NK-92 treated with Interleukin-12 subunit alpha and Interleukin-12 subunit beta, amount 100 ng/mL, for 24 hours (cell line): ENCODE measurements around the gene CCNF.
"Not testable (repeated sequence)": the region's sequence is repeated elsewhere in the genome, so short reads cannot be mapped to it uniquely, and the experiment has no call there.

Experiments
- DNase-seq: peaks from one replicate; lab custom pipeline; 2025; lab: John Stamatoyannopoulos, UW

The CCNF gene, protein sequence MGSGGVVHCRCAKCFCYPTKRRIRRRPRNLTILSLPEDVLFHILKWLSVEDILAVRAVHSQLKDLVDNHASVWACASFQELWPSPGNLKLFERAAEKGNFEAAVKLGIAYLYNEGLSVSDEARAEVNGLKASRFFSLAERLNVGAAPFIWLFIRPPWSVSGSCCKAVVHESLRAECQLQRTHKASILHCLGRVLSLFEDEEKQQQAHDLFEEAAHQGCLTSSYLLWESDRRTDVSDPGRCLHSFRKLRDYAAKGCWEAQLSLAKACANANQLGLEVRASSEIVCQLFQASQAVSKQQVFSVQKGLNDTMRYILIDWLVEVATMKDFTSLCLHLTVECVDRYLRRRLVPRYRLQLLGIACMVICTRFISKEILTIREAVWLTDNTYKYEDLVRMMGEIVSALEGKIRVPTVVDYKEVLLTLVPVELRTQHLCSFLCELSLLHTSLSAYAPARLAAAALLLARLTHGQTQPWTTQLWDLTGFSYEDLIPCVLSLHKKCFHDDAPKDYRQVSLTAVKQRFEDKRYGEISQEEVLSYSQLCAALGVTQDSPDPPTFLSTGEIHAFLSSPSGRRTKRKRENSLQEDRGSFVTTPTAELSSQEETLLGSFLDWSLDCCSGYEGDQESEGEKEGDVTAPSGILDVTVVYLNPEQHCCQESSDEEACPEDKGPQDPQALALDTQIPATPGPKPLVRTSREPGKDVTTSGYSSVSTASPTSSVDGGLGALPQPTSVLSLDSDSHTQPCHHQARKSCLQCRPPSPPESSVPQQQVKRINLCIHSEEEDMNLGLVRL

DNA sequence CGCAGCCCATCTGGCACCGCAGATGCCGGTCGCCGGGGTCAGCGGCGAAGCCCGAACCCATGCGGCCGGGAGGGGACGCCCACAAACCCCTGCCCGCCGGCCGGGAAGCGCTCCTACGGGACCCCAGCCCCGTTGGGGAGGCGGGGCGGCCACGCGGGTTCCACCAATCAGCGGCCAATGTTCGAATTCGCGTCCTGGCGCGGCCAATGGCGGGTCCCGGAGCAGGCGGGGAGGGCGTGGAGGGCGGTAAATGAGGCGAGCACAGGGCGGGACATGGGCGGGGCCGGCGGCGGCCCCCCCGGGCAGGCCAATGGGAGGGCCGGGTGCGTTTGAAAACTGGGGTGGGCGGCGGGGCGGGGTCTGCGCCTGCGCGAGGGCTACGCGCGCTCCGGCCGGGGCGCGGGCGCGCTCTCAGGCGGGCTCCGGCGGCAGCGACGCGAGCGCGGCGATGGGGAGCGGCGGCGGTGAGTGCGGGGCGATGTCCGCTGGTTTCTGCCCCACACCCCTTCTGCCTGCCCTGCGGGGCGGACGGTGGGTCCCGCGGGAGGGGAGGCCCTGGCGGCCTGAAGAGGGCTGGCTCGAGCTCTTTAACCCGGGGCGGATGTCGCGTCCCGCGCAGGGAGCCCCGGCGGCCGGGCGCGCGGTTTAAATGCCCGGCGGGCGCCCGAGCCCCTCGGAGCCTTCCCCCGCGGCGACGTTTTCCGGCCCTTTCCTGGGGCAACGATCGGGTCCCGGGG, at the start of gene CCNF:
Gene CCNF (plus strand): TSS at position 414 of the 737 bp plus-strand sequence. CDS start 35 bp downstream, at position 449.
- DNase-seq = peak; percentile 95

DNA sequence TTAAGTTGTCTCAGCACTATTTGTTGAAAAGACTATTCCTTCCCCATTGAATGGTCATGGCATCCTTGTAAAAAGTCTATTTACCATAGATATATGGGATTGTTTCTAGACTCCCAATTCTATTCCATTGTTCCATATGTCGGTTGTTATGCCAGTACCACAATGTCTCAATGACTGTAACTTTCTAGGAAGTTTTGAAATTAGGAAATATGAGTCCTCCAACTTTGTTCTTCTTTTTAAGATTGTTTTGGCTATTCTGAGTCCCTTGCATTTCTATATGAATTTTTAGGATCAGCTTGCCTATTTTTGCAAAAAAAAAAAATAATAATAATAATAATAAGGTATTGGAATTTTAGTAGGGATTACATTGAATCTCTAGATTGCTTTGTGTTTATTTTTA, 45.7 kb upstream of the CCNF start:
- DNase-seq = no peak

DNA sequence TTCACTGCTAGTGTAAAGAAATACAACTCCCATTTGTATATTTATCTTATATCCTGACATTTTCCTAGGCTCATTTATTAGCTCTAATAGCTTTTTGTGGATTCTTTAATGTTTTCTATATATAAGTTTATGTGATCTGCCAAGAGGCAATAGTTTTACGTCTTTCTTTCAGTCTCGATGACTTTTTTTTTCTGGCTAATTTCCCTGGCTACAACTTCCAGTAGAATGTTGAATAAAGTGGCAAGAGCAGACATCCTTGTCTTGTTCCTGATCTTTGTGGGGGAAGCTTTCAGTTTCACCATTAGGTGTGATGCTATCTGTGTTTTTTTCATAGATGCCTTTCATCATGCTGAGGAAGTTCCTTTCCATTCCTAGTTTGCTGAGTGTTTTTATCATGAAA, 44.8 kb upstream of the CCNF start:
- DNase-seq = no peak

- DNase-seq = no peak
These were observed 43.9 kb upstream of the CCNF start for GRCh38 chr16:2385190-2385836.

DNA sequence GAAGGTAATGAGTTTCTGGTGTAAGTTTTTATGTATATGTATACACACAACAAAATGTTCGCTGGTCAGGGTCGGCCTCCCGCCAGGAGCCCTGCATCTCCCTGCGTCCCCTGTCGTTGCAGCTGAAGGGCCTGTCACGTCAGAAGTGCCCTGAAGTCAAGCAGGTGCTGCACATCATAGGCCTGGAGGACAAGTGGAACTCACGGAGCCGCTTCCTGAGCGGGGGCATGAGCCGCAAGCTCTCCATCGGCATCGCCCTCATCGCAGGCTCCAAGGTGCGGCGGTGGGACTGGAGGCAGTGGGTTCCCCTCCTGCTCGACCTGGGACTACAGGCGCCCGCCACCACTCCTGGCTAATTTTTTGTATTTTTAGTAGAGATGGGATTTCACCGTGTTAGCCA, 43.3 kb upstream of the CCNF start:
- DNase-seq = not testable (repeated sequence)

GRCh38 chr16:2386990-2387389, 42.3 kb upstream of the CCNF start:
- DNase-seq = no peak

- DNase-seq = no peak
These were observed 40.9 kb upstream of the CCNF start for GRCh38 chr16:2388139-2388874.

DNA sequence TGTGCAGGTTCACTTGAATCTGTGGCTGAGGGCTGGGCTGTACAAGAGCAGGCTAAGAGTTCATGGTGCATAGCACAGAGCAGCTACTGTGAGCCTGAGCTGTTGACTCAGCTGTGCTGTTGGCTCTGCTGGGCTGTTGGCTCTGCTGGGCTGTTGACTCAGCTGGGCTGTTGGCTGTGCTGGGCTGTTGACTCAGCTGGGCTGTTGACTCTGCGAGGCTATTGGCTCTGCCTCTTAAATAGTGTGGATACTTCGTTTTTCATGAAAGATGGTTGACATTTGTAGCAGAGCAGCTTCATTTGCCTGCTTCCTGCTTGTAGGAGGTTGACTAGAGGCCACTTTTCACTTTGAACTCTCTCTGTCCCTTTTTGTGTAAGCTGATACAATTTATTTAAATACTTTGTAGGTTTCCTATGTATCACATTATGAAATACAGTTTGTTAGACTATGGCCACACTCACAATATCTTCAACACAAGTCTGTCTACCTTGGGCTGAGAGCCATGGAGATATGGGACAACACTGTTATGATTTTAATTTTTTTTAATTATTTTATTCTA, 40.3 kb upstream of the CCNF start:
- DNase-seq = no peak

GRCh38 chr16:2392025-2392424, 37.2 kb upstream of the CCNF start:
- DNase-seq = no peak

DNA sequence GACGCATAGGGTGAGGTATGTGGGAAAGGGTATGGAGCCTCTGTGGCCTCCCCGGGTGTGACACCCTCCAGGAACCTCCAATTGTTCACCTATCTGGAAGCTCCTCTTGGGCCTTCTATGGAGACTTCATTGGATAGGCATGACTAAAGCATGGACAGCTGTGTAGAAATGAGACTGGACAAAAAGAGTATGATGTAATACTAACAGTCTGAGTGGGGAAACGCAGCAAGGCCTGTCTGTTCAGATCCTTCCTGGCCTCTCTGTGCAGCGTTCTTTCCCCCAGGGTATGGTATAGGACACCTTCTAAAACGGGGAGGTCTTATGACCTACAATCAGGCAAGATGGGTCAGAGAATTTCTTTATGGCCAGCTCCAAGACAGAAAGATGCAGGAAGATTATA, 30.7 kb upstream of the CCNF start:
- no peak for DNase-seq

GRCh38 chr16:2404099-2404498, 25.1 kb upstream of the CCNF start:
- no peak for DNase-seq

DNA sequence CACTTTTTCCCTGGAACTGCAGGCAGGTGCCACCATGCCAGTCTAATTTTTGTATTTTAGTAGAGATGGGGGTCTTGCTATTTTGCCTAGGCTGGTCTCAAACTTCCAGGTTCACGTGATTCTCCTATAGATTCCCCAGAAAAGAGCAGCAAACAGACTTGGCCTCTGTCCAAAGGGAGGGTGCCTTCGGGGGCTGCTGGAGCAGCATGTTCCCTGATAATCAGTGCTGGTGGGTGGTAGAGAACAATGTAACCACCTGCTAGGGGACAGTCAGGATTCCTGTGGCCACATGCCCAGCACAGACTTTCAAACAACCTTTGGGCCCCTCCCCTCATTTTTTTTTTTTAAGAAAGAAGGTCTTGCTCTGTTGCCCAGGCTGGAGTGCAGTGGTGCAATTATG, 14.2 kb upstream of the CCNF start:
- no peak for DNase-seq

DNA sequence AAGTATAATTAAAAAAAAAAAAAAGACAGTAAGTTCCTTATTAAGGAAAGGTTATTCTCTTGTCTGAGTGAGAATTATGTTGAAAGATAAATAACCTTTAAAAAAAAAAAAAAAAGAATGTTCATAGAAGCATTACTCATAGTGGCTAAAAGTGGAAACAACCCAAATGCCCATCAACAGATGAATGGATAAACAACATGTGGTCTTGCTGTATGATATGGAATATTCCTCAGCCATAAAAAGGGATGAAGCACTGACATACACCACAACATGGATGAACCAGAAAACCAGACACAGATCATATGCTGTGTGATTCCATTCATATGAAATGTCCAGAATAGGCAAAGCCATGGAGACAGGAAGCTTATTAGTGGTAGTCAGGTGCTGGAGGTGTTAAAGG, 9.2 kb upstream of the CCNF start:
- no peak for DNase-seq

GRCh38 chr16:2422123-2422867, 7.0 kb upstream of the CCNF start:
- no peak for DNase-seq

- DNase-seq = no peak
These were observed 4.9 kb upstream of the CCNF start for GRCh38 chr16:2424061-2425007.

- DNase-seq = no peak
These were observed 4.2 kb upstream of the CCNF start for GRCh38 chr16:2425008-2425518.

- DNase-seq = no peak
These were observed 3.3 kb upstream of the CCNF start for GRCh38 chr16:2425825-2426430.

GRCh38 chr16:2426941-2427361, 2.3 kb upstream of the CCNF start:
- no peak for DNase-seq

DNA sequence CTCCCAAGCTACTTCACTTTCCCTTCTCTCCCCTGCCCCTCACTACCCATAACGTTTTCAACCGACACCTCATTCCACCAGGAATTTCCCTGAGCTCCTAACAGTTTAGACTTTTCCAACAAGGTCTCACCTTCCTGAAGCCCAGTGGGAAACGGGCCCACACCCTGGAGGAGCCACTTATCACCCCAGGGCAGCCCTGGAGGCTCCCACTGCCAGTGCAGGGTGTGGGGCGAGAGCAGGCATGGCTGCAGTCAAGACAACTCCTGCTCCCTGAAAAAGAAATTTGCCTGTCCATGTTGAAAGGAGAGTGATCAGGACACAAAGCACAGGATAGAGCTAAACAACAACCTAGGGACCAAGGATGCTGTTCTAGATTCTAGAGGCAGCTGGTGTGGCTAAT, 1.7 kb upstream of the CCNF start:
- no peak for DNase-seq
